Measurements from ENCODE around the gene NCAPD3. TPM values are rescaled to one million over a fixed set of nuclear protein-coding genes. Genes with fewer than 3 reads are reported as not detected.

Gene NCAPD3
- 7.3 and 17.5 TPM in 2 replicates for total RNA-seq

GRCh38 chr11:134223836-134224709, at the start of gene NCAPD3, which contains the start of gene VPS26B:
NCAPD3 (minus strand) TSS chr11:134223967; CDS start chr11:134223926, 41 bp downstream.
VPS26B (plus strand) TSS chr11:134224671; CDS start chr11:134225123, 452 bp downstream.

GRCh38 chr11:134253188-134253993, 29.6 kb upstream of the NCAPD3 start, which contains the start of the genes ACAD8 and THYN1:
ACAD8 (plus strand) TSS chr11:134253568; CDS start chr11:134253601, 33 bp downstream.
THYN1 (minus strand) TSS chr11:134253352; CDS start chr11:134252882, 470 bp downstream.

Other genes starting within 250 kb of the NCAPD3 start
- gene JAM3, start 154.9 kb downstream of the NCAPD3 start, total RNA-seq = 79.3 and 105 TPM in 2 replicates
- 43.8 and 61.5 TPM in 2 replicates for gene VPS26B, start 704 bp upstream of the NCAPD3 start, total RNA-seq
- gene THYN1, start 29.4 kb upstream of the NCAPD3 start, total RNA-seq = 78.4 and 93.1 TPM in 2 replicates
- 22.0 TPM in 2 replicates for gene ACAD8, start 29.6 kb upstream of the NCAPD3 start, total RNA-seq
- gene GLB1L3, start 52.4 kb upstream of the NCAPD3 start, total RNA-seq = not detected in 2 replicates
- 0.15 TPM in 1 of 2 replicates, not detected in the other for gene GLB1L2, start 108.0 kb upstream of the NCAPD3 start, total RNA-seq
- gene B3GAT1, start 188.3 kb upstream of the NCAPD3 start, total RNA-seq = not detected in 2 replicates